ENCODE measurements around the gene MDM4.
A peak's percentile ranks its signal among the peaks of the same experiment; 100 is the strongest.

The MDM4 gene

DNA sequence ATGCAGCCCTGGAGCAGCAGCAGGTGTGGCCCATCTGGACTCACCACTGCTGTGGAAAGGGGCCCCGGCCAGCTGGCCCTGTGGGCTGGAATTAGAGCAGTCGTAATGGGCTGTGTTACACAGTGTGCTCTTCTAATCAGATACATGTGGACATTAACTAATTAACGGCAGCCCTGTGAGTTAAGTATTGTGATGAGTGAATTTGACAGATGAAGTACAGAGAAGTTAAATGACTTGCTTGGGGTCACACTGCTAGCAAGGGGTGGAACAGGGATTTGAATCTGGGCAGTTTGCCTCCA lies 58.6 kb downstream of the MDM4 start:
- Histone ChIP-seq H3K4me1 (ENCODE audit: control insufficient read depth in 1 of 2, insufficient read depth in 2 of 2, low read length in 2 of 2) (peaks cover 9 to 15% of the 10 kb centered on the region in 2 donors), H3K36me3 (ENCODE audit: control insufficient read depth in 1 of 2, insufficient read depth in 2 of 2, low read length in 2 of 2) (peaks cover 0 to 4% of the 10 kb centered on the region in 2 donors), H3K4me3 (ENCODE audit: low read depth in 1 of 2, low read length in 2 of 2) (no peak overlapping the region), H3K27me3 (ENCODE audit: low read depth, low read length) (no peaks in the 10 kb centered on the region), H3K27ac (ENCODE audit: low read length) (no peak overlapping the region), H3K9me3 (ENCODE audit: control insufficient read depth in 1 of 2, low read length in 2 of 2) (no peaks in the 10 kb centered on the region)

GRCh38 chr1:204575221-204576190 lies 59.3 kb downstream of the MDM4 start:
- no peaks in the 10 kb centered on the region for H3K27me3 ChIP-seq (ENCODE audit: low read depth, low read length)
- H3K9me3 ChIP-seq (ENCODE audit: control insufficient read depth in 1 of 2, low read length in 2 of 2): no peaks in the 10 kb centered on the region
- no peak overlapping the region for H3K27ac ChIP-seq (ENCODE audit: low read length)
- H3K4me3 ChIP-seq (ENCODE audit: low read depth in 1 of 2, low read length in 2 of 2): no peak overlapping the region
- peaks cover 0 to 4% of the 10 kb centered on the region in 2 donors for H3K36me3 ChIP-seq (ENCODE audit: control insufficient read depth in 1 of 2, insufficient read depth in 2 of 2, low read length in 2 of 2)
- peaks cover 9 to 15% of the 10 kb centered on the region in 2 donors for H3K4me1 ChIP-seq (ENCODE audit: control insufficient read depth in 1 of 2, insufficient read depth in 2 of 2, low read length in 2 of 2)

GRCh38 chr1:204576422-204576821 lies 60.2 kb downstream of the MDM4 start:
- Histone ChIP-seq H3K4me3 (ENCODE audit: low read depth in 1 of 2, low read length in 2 of 2) (no peak overlapping the region), H3K9me3 (ENCODE audit: control insufficient read depth in 1 of 2, low read length in 2 of 2) (no peaks in the 10 kb centered on the region), H3K27me3 (ENCODE audit: low read depth, low read length) (no peaks in the 10 kb centered on the region), H3K36me3 (ENCODE audit: control insufficient read depth in 1 of 2, insufficient read depth in 2 of 2, low read length in 2 of 2) (peaks cover 0 to 4% of the 10 kb centered on the region in 2 donors), H3K4me1 (ENCODE audit: control insufficient read depth in 1 of 2, insufficient read depth in 2 of 2, low read length in 2 of 2) (peaks cover 9 to 15% of the 10 kb centered on the region in 2 donors), H3K27ac (ENCODE audit: low read length) (no peak overlapping the region)

DNA sequence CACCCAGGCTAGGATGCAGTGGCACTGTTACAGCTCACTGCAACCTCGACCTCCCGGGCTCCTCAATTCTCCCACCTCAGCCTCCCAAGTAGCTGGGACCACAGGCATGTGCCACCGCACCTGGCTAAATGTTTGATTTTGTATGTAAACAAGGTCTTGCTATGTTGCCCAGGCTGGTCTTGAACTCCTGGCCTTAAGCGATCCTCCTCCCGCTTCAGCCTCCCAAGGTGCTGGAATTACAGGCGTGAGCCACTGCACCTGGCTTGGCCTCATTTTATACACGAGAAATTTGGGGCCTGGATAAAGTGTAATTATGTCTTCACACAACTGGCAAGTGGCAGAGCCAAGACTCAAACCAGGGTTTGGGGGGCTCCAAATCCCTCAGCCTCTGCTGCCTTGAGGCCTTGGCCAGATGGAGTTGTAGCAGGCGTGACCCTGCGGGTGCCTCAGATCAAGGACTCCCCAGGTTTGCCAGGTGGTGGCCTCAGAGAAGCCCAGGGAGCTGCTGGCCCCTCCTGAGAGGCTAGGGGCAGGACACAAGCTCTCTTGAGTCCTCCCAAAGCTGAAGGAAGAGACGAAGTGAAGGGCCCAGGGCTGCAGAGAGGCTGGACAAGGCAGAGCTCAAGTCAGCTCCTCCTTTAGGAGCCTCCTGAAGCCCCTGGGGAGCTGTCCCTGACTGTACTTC lies 61.7 kb downstream of the MDM4 start:
- peaks cover 9 to 15% of the 10 kb centered on the region in 2 donors for H3K4me1 ChIP-seq (ENCODE audit: control insufficient read depth in 1 of 2, insufficient read depth in 2 of 2, low read length in 2 of 2)
- H3K36me3 ChIP-seq (ENCODE audit: control insufficient read depth in 1 of 2, insufficient read depth in 2 of 2, low read length in 2 of 2): peaks cover 0 to 4% of the 10 kb centered on the region in 2 donors
- no peaks in the 10 kb centered on the region for H3K27me3 ChIP-seq (ENCODE audit: low read depth, low read length)
- no peak overlapping the region for H3K4me3 ChIP-seq (ENCODE audit: low read depth in 1 of 2, low read length in 2 of 2)
- peak overlapping the region; percentile 33 for H3K27ac ChIP-seq (ENCODE audit: low read length)
- H3K9me3 ChIP-seq (ENCODE audit: control insufficient read depth in 1 of 2, low read length in 2 of 2): no peaks in the 10 kb centered on the region

DNA sequence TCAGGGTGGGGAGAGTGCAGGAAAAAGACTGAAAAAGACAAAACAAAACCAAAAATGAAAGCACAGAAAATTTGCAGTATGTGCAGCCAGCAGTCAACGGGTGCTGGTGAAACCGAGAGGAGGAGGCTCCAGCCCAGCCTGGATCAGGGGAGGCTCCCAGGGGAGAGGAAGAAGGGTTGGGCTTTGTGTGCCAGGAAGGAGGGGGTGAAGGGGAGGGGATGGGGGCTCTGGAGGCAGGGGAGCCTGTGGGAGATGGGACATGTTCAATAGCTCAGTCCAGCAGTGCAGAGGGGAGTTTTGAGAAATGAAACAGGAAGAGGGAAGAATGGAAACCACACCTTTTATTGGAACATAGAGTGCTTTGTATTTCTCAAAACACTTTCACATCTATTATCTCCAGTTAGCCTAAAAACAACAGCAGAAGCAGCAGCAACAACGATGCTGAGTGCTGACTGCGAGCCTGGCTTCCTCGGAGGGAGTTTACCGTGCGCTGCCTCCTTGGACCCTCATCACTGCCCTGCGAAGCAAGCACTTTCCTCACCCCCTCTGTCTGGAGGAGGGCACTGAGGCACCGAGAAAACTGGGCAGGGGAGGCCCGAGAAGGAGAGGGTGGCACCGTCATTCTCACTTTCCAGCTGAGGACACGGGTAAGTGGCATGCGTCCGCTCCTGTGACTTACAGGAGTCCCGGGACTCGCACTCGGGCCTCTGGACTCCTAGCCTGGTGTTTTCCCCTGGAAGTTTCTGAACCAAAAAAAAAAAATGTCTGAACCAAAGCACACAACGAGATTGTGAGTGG lies 62.9 kb downstream of the MDM4 start:
- H3K4me1 ChIP-seq (ENCODE audit: control insufficient read depth in 1 of 2, insufficient read depth in 2 of 2, low read length in 2 of 2): peaks cover 9 to 10% of the 10 kb centered on the region in 2 donors
- no peaks in the 10 kb centered on the region for H3K36me3 ChIP-seq (ENCODE audit: control insufficient read depth in 1 of 2, insufficient read depth in 2 of 2, low read length in 2 of 2)
- peak overlapping the region; percentile 43 to 52 for H3K4me3 ChIP-seq (ENCODE audit: low read depth in 1 of 2, low read length in 2 of 2)
- no peaks in the 10 kb centered on the region for H3K27me3 ChIP-seq (ENCODE audit: low read depth, low read length)
- no peaks in the 10 kb centered on the region for H3K9me3 ChIP-seq (ENCODE audit: control insufficient read depth in 1 of 2, low read length in 2 of 2)
- H3K27ac ChIP-seq (ENCODE audit: low read length): peak overlapping the region; percentile 33

DNA sequence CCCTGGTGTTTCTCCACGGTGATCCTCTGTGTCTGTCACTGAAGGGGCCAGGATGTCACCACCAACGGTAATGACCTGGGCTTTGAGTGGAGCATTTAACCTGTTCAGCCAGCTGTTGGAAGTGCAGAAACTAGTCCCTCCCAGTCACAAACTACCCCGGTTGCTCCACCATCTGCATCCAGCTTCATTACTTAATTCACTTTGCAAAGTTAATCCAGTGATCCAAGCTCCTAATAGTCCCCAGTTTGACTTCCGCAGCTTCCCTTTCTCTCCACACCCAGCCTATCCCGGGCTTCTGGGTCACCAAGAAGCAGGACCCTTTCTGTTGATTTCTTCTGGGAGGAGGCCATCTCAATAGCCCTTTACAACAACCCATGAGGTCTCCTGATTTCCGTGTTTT lies 63.5 kb downstream of the MDM4 start:
- Histone ChIP-seq H3K27ac (ENCODE audit: low read length) (no peak overlapping the region), H3K4me1 (ENCODE audit: control insufficient read depth in 1 of 2, insufficient read depth in 2 of 2, low read length in 2 of 2) (peaks cover 9% of the 10 kb centered on the region in 2 donors), H3K36me3 (ENCODE audit: control insufficient read depth in 1 of 2, insufficient read depth in 2 of 2, low read length in 2 of 2) (no peaks in the 10 kb centered on the region), H3K9me3 (ENCODE audit: control insufficient read depth in 1 of 2, low read length in 2 of 2) (no peaks in the 10 kb centered on the region), H3K4me3 (ENCODE audit: low read depth in 1 of 2, low read length in 2 of 2) (peak overlapping the region; percentile 43 to 52), H3K27me3 (ENCODE audit: low read depth, low read length) (no peaks in the 10 kb centered on the region)

DNA sequence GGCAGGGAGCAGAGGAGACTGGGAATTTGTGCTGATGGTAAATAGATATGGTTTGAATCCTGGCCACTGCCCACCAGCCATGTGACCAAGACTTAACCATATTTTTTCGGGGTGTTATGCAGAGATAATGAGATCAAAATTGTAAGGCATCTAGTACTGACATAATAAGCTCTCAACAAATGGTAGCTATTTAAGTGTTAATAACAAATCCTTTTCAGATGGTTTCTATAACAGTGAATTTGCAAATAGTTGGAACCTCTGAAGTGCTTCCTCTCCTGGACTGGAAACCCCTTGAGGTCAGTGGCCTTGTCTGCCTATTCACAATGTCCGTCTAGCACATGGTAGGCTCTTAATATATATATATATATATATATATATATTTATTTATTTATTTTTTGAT lies 64.7 kb downstream of the MDM4 start:
- H3K9me3 ChIP-seq (ENCODE audit: control insufficient read depth in 1 of 2, low read length in 2 of 2): no peaks in the 10 kb centered on the region
- no peak overlapping the region for H3K27ac ChIP-seq (ENCODE audit: low read length)
- H3K27me3 ChIP-seq (ENCODE audit: low read depth, low read length): no peaks in the 10 kb centered on the region
- no peak overlapping the region for H3K4me3 ChIP-seq (ENCODE audit: low read depth in 1 of 2, low read length in 2 of 2)
- no peaks in the 10 kb centered on the region for H3K36me3 ChIP-seq (ENCODE audit: control insufficient read depth in 1 of 2, insufficient read depth in 2 of 2, low read length in 2 of 2)
- peaks cover 9% of the 10 kb centered on the region in 2 donors for H3K4me1 ChIP-seq (ENCODE audit: control insufficient read depth in 1 of 2, insufficient read depth in 2 of 2, low read length in 2 of 2)

GRCh38 chr1:204581759-204582158 lies 65.6 kb downstream of the MDM4 start:
- H3K9me3 ChIP-seq (ENCODE audit: control insufficient read depth in 1 of 2, low read length in 2 of 2): no peaks in the 10 kb centered on the region
- no peaks in the 10 kb centered on the region for H3K27me3 ChIP-seq (ENCODE audit: low read depth, low read length)
- H3K27ac ChIP-seq (ENCODE audit: low read length): no peak overlapping the region
- no peak overlapping the region for H3K4me3 ChIP-seq (ENCODE audit: low read depth in 1 of 2, low read length in 2 of 2)
- peaks cover 9% of the 10 kb centered on the region in 2 donors for H3K4me1 ChIP-seq (ENCODE audit: control insufficient read depth in 1 of 2, insufficient read depth in 2 of 2, low read length in 2 of 2)
- H3K36me3 ChIP-seq (ENCODE audit: control insufficient read depth in 1 of 2, insufficient read depth in 2 of 2, low read length in 2 of 2): no peaks in the 10 kb centered on the region

GRCh38 chr1:204583909-204584632 lies 67.9 kb downstream of the MDM4 start:
- Histone ChIP-seq H3K4me1 (ENCODE audit: control insufficient read depth in 1 of 2, insufficient read depth in 2 of 2, low read length in 2 of 2) (peaks cover 3 to 5% of the 10 kb centered on the region in 2 donors), H3K27ac (ENCODE audit: low read length) (no peak overlapping the region), H3K36me3 (ENCODE audit: control insufficient read depth in 1 of 2, insufficient read depth in 2 of 2, low read length in 2 of 2) (no peaks in the 10 kb centered on the region), H3K4me3 (ENCODE audit: low read depth in 1 of 2, low read length in 2 of 2) (no peak overlapping the region), H3K27me3 (ENCODE audit: low read depth, low read length) (no peaks in the 10 kb centered on the region), H3K9me3 (ENCODE audit: control insufficient read depth in 1 of 2, low read length in 2 of 2) (no peaks in the 10 kb centered on the region)

DNA sequence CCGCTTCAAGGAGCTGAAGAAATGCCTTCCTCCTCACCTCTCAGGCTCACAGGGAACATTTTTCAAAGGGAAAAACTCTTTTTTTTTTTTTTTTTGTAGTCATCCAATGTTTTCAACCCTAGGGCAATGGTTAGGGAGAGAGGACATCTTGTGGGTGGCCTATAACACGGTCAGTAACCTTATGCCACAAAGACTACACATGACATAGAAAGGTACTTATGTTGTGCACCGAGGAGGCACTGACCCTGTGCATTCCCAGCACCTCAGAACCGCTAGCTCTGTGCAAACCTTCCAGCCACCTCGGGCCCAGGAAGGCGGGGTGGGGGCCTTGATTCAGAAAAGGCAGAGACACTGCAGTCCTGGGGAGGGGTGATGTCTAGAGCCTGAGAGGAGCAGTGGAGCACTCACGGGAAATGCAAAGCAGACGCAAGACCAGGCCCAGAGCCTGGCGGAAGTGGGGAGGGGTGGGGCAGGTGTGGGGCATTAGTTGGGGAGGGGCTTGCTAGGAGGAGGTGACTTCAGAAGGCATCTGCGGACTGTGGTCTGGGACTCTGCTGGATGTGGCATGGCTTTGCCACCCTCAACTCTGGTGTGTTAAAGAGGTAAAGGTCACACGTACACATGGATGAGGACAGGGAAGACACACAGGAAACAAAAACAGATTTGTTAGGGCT lies 68.6 kb downstream of the MDM4 start:
- Histone ChIP-seq H3K4me1 (ENCODE audit: control insufficient read depth in 1 of 2, insufficient read depth in 2 of 2, low read length in 2 of 2) (no peaks in the 10 kb centered on the region), H3K27me3 (ENCODE audit: low read depth, low read length) (no peaks in the 10 kb centered on the region), H3K27ac (ENCODE audit: low read length) (no peak overlapping the region), H3K4me3 (ENCODE audit: low read depth in 1 of 2, low read length in 2 of 2) (no peak overlapping the region), H3K36me3 (ENCODE audit: control insufficient read depth in 1 of 2, insufficient read depth in 2 of 2, low read length in 2 of 2) (no peaks in the 10 kb centered on the region), H3K9me3 (ENCODE audit: control insufficient read depth in 1 of 2, low read length in 2 of 2) (no peaks in the 10 kb centered on the region)
